Activated CD4-positive, alpha-beta T cell treated with anti-CD3 and anti-CD28 coated beads, Interleukin-2, amount 50 U/mL, for 4 hours (primary cell): ENCODE data around the gene TRPM2.
A peak's percentile ranks its signal among the peaks of the same experiment; 100 is the strongest.
"Not testable (repeated sequence)": the region's sequence is repeated elsewhere in the genome, so short reads cannot be mapped to it uniquely, and the experiment has no call there.

Experiments used
- DNase-seq, 2 experiments: peaks; one replicate each; pipeline ENCODE4 v3.0.0-alpha.2; 2020

Gene TRPM2

GRCh38 chr21:44335266-44336059 lies 18.0 kb upstream of the TRPM2 start:
- no peak for DNase-seq

- DNase-seq = no peak
Observed at GRCh38 chr21:44337449-44337848, 16.0 kb upstream of the TRPM2 start.

DNA sequence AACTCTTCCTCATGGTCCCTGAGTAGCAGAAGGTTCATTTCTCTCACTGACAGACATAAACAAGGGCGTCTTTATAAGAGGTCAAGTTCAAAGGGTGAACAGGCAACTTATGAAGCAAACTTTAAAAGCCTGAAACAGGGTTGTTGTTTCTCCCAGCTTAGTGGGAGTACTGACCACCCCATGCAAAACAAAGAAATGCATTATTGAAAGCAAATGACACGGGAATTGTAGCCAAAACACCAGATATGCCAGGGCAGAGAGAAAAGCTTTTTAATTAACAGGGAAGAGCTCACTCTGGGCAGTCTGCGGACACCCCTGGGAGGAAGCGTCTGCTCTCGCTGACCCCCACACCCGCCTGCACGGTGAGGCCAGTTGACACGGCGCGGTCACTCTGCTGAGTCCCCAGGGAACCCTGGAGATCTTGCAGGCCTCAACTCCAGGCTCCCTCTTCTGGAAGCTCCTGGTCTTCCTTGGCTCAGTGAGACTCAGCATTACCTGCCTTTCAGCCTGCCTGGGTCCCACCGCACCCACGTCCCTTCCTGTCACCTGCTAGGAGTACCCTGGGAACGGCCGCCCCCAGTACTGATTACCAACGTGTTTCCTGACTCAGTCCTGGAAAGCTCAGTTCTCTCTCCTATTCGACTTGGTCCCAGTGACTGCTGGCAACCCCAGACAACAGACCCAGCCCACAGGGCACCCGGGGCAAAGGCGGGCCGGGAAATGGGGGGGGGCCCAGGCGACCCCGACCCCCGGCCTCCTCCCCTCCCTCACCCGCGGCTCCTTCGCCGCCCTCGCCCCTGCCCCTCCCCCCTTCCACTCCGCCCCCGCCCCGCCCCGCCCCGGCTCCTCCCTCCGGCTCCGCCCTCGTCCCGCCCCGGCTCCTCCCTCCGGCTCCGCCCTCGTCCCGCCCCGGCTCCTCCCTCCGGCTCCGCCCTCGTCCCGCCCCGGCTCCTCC lies 15.2 kb upstream of the TRPM2 start:
- peak in 1 of 2 experiments; percentile 12 for DNase-seq

- peak; percentile 90 to 92 for DNase-seq
Observed at GRCh38 chr21:44338971-44339910, 14.2 kb upstream of the TRPM2 start, which contains the start of gene CFAP410. CFAP410 (minus strand) TSS chr21:44339390; CDS start chr21:44339194, 196 bp downstream.

- DNase-seq = not testable (repeated sequence)
Observed at GRCh38 chr21:44341726-44342458, 11.5 kb upstream of the TRPM2 start.

- DNase-seq = not testable (repeated sequence)
Observed at GRCh38 chr21:44342981-44343380, 10.4 kb upstream of the TRPM2 start.

DNA sequence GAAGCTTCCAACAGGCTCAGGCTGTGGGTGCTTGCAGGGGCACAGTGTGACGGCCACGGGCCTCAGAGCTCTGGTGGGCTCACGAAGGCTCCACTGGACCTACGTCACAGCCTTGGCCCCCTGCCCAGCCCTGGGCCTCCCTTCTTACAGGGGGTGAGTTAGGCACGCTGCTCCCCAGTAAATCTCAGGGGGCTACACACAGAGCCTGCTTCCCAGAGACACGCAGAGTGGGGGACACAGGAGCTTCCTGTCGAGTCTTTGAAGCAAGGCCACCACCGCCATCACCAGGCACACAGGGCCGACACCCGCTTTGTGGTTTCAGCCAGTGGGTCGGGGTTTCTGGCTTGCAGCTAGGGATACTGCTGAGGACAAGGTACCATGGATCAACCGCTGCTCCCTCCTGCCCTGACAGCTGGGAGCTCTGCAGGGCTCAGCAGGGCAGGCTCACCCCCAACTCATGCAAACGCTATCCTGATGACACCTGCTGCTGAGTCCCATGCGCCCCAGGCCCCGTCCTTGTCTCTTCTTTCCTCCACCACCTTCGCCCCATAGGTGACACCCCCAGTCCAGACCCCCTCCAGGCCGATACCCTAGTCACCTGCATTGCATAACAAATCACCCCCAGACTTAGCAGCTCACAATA lies 8.8 kb upstream of the TRPM2 start:
- DNase-seq = no peak

DNA sequence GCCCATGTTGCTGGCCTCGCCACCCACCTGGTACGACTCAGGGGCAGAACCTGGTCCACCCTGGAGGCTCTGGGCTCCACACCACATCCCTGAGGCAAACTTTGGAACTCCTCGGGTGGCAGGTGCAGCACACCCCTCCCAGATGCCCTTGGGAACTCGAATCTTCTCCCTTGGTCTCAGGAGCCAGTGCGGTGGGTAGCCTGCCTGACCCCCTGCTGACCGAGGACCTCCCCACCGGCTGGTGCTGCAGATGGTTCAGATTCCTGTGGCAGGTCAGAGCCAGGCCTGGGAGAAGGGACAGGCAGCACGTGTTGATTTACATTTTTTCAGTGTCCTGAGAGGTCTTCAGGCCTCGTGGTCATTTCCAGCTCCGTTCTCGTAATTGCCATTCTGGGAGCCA lies 7.9 kb upstream of the TRPM2 start:
- no peak for DNase-seq

DNA sequence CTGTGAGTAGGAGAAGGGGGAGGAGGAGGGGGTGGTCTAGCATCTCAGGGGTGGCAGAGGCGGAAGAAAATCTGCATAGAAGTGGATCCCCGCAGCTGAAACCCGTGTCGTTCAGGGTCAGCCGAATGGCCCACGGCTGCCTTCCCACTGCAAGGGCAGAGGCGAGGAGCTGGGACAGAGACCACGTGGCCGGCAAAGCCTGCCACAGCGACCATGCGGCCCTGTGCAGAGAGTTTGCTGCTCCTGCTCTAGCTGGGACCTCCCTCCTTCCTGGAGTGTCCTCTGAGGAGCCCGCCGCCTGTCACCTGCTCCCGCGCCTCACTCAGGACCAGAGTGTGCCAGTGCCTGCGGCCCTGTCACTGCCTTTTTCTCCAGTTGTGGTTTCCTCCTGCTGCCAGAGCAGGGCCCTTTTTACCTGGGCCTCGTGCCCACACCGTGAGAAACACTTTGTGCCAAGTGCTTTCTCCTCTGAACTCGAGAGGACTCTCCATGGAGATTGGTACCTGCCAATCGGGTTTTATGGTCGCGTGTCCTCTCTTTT lies 5.4 kb upstream of the TRPM2 start:
- no peak for DNase-seq

DNA sequence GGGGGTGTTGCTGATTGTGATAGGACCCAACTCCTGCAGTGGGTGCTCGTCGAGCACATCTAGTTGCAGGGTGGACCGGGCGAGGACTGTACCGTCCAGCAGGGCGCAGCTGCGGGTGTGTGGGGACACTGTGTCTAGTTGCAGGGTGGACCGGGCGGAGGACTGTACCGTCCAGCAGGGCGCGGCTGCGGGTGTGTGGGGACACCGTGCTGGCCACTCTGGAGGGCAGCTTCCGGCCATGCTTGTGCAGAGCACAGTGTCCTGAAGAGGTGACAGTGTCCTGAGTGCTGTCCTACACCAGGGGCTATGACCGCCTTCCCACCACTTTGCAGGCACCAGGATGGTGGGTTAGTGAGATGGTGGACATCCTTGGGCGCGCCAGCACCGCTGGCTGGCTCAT lies 4.6 kb upstream of the TRPM2 start:
- no peak for DNase-seq

DNA sequence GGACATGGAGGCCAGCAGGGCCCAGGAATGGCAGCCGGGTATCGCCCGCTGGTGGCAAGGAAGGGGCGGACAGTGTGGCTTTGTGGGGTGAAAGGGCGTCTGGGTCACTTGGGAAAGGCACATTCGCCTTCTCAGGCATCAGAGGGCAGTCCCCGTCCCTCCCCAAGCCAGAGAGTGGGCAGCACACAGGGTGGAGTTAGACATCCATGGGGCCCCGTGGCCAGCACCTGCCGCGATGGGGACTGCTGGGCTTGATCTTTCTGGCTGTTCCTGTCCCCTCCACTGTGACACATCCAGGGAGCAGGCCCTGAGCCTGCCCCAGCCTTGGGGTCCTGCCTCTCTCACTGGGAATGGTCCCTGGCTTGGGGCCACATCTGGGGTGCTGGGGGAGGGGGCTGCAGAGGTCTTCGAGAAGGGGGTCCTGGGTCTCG lies 4.0 kb upstream of the TRPM2 start:
- DNase-seq = no peak

- no peak for DNase-seq
Observed at GRCh38 chr21:44349847-44350772, 3.3 kb upstream of the TRPM2 start.

DNA sequence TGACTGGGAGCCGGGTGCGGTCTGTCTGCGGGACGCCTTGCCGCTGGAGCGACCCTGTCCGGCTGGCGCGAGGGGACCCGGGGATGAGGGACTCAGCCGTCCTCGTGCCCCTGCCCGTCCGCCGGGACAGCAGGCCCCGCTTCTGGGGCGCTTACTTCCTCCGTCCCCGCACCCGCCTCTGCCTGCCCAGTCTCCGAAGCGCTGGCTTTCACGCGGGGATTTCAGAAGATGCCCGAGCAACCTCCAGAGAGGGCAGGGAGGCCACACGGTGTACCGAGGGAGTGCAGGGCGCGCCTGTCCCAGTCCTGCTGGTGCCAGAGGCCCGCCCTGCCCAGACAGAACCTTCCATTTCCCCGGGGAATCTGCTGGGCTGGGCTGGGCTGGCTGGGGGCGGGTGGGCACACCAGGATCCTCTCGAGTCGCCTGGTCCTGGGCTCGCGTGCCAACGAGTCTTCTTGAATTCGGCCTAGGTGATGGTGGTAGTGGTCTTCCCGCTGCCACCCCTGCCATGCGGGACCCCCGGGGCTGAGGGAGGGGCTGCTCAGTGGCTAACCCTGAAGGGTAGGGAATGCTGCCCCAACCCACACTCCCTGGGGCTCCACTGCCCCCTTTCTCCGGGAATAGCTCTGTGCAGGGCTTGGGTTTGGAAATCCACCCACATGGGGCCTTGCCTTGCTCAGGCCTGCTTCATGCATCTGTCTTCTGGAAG lies 2.5 kb upstream of the TRPM2 start:
- DNase-seq = no peak

GRCh38 chr21:44351535-44352252 lies 1.7 kb upstream of the TRPM2 start:
- DNase-seq = no peak

DNA sequence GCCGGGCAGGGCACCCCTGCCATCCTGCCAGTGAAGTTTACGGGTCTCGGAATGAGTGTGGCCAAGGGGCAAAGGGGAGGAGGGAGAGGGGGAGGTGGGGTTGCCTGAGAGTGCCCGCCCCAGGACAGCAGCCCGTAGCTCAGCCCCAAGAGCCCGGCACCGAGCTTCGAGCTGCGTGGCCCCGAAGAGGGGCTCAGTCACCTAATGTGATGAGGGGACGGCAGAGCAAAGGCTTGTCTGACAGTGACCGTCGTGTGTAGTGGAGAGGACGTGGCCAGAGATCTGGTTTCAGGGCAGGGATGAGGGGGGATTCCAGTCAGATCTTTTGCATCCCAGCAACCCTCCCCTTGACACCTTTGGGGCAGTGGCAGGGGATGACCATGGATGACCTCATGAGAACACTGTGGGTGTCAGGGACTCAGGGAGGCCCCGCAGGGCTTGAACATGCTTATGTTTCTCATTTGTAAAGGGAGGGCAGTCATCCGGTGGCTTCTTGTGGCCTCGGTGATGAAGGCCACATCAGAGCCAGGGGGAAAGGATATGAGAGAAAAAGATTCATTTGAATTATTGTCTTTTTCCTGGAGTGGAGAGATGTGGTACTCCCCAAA lies 1.1 kb upstream of the TRPM2 start:
- DNase-seq = no peak

GRCh38 chr21:44354001-44354405 lies 582 bp downstream of the TRPM2 start:
- no peak for DNase-seq

DNA sequence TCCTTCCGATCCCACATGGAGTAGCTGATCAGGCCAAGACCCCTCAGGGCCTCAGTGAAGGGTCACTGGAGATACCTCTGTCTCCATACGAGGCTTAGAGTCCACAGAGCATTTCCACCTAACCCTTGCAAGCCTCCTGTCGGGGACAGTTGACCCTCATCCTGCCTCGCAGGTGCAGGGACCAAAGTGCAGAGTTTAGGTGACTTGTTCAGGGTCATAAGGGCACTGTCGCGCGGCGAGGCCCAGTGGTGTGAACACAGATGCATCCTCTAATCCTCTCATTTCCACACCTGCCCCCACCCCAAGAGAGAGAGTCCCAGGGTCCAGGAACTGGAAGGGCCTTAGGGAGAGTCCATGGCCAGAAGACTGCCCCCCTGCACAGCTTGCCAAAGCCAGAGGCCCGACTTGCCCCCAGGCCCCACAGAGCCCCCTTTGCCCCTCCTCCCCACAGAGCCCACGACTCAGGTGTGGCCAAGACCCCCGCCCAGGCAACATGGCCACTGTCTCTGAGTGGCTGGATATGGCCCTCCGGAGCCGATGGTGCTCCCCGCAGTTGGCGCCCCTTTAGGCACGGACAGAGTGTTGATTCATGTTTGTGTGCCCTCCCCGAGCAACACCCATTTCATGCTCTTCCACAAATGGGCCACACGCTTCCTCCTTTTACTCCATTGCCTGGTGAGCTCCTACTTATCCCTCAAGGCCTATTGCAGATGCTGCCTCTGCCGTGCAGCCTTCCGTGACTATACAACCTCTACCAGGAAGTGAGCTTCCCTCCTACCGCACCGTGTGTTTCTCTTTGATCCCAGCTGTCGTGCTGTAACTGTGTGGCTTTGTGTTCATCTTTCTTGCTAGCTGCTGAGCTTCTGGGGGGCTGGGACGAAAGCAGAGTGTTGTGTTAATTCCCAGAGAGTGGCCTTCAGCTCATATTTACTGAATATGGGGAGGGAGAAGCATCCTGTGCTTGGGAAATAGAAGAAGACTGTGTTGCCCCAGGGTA lies 1.7 kb downstream of the TRPM2 start:
- no peak for DNase-seq
